ENCODE results near the gene FNBP1. TPM values are rescaled to one million over a fixed set of nuclear protein-coding genes. Genes with fewer than 3 reads are reported as not detected.

The FNBP1 gene
- total RNA-seq, 1 experiment from 2014 or later, result 43.6 TPM

- no peaks in the 10 kb centered on the region for H3K27me3 Mint-ChIP-seq (ENCODE audit: low read depth)
- TF ChIP-seq IRF1 (CRISPR knock-in tag; IDR thresholded peaks at IDR 0.05) (no peak), CBFB (CRISPR knock-in tag; IDR thresholded peaks at IDR 0.05; ENCODE audit: low read depth) (no peak), NR1H2 (CRISPR knock-in tag; IDR thresholded peaks at IDR 0.05) (no peak), ZNF423 (CRISPR knock-in tag; IDR thresholded peaks at IDR 0.05) (no peak), JUN (CRISPR knock-in tag; IDR thresholded peaks at IDR 0.05) (no peak), ZNF263 (CRISPR knock-in tag; IDR thresholded peaks at IDR 0.05; ENCODE audit: low read depth) (no peak), FOXK1 (CRISPR knock-in tag; IDR thresholded peaks at IDR 0.05) (no peak), ZNF317 (CRISPR knock-in tag; IDR thresholded peaks at IDR 0.05; ENCODE audit: borderline replicate concordance, low read depth) (no peak), ZSCAN18 (CRISPR knock-in tag; IDR thresholded peaks at IDR 0.05) (no peak), ELF4 (CRISPR knock-in tag; IDR thresholded peaks at IDR 0.05; ENCODE audit: low read depth) (no peak), PRRX2 (CRISPR knock-in tag; IDR thresholded peaks at IDR 0.05) (no peak), EMX1 (CRISPR knock-in tag; IDR thresholded peaks at IDR 0.05) (no peak), NFYB (CRISPR knock-in tag; conservative IDR thresholded peaks at IDR 0.05; ENCODE audit: low read depth) (no peak), ZNF512 (CRISPR knock-in tag; IDR thresholded peaks at IDR 0.05; ENCODE audit: borderline replicate concordance) (no peak), MXD4 (CRISPR knock-in tag; IDR thresholded peaks at IDR 0.05; ENCODE audit: borderline replicate concordance) (no peak), USF1 (CRISPR knock-in tag; IDR thresholded peaks at IDR 0.05) (no peak)
- no peaks in the 10 kb centered on the region for H3K4me1 Mint-ChIP-seq
- POLR2A ChIA-PET, result no interaction called here
- H3K4me3 Mint-ChIP-seq, result no peak overlapping the region
- H3K9me3 Mint-ChIP-seq, result peaks cover 10% of the 10 kb centered on the region
- H3K27ac Mint-ChIP-seq, result no peak overlapping the region
- peaks cover 9% of the 10 kb centered on the region for H3K36me3 Mint-ChIP-seq
- ATAC-seq (no peak), DNase-seq (ENCODE audit: low spot score) (no peak)
- CTCF ChIA-PET, result no interaction called here
Measured at GRCh38 chr9:130015353-130016019, 27.5 kb downstream of the FNBP1 start.

GRCh38 chr9:130013326-130013725 is 29.7 kb downstream of the FNBP1 start:
- H3K9me3 Mint-ChIP-seq, result peaks cover 10% of the 10 kb centered on the region
- CTCF ChIA-PET, result no interaction called here
- POLR2A ChIA-PET, result no interaction called here
- no peak overlapping the region for H3K4me3 Mint-ChIP-seq
- DNase-seq (ENCODE audit: low spot score) (no peak), ATAC-seq (no peak)
- no peaks in the 10 kb centered on the region for H3K27me3 Mint-ChIP-seq (ENCODE audit: low read depth)
- H3K4me1 Mint-ChIP-seq, result no peaks in the 10 kb centered on the region; the same call in 1 of the 2 replicates
- peaks cover 9% of the 10 kb centered on the region for H3K36me3 Mint-ChIP-seq
- TF ChIP-seq GABPB1 (CRISPR knock-in tag; IDR thresholded peaks at IDR 0.05) (no peak), OVOL2 (CRISPR knock-in tag; IDR thresholded peaks at IDR 0.05; ENCODE audit: borderline replicate concordance) (no peak), ZNF396 (CRISPR knock-in tag; IDR thresholded peaks at IDR 0.05; ENCODE audit: borderline replicate concordance) (no peak), ZNF425 (CRISPR knock-in tag; conservative IDR thresholded peaks at IDR 0.05) (no peak), CDX4 (CRISPR knock-in tag; IDR thresholded peaks at IDR 0.05; ENCODE audit: borderline replicate concordance) (no peak), NR3C1 (CRISPR knock-in tag; conservative IDR thresholded peaks at IDR 0.05; ENCODE audit: low read depth) (no peak), ZSCAN18 (CRISPR knock-in tag; IDR thresholded peaks at IDR 0.05) (no peak), ZBTB21 (CRISPR knock-in tag; IDR thresholded peaks at IDR 0.05; ENCODE audit: borderline replicate concordance) (no peak), SOX15 (CRISPR knock-in tag; IDR thresholded peaks at IDR 0.05) (no peak), NFE2L1 (CRISPR knock-in tag; IDR thresholded peaks at IDR 0.05) (no peak), IRF2 (CRISPR knock-in tag; IDR thresholded peaks at IDR 0.05; ENCODE audit: borderline replicate concordance, low read depth) (no peak), ZNF232 (CRISPR knock-in tag; IDR thresholded peaks at IDR 0.05) (no peak)
- no peak overlapping the region for H3K27ac Mint-ChIP-seq
